Measurements from ENCODE around the gene LDAH. TPM values are rescaled to one million over a fixed set of nuclear protein-coding genes. Genes with fewer than 3 reads are reported as not detected.

The LDAH gene
- total RNA-seq, 2 experiments from 2014 or later: 26.6 to 28.8 TPM

- CTCF ChIA-PET: interaction anchor here (0.8 to 6.4 kb wide), 16 partner anchors 9 to 456 kb away, joined by 3 to 82 read pairs (median 3); partner anchors contain the start of gene HS1BP3
Measured at GRCh38 chr2:20661421-20662307, 161.2 kb downstream of the LDAH start.

DNA sequence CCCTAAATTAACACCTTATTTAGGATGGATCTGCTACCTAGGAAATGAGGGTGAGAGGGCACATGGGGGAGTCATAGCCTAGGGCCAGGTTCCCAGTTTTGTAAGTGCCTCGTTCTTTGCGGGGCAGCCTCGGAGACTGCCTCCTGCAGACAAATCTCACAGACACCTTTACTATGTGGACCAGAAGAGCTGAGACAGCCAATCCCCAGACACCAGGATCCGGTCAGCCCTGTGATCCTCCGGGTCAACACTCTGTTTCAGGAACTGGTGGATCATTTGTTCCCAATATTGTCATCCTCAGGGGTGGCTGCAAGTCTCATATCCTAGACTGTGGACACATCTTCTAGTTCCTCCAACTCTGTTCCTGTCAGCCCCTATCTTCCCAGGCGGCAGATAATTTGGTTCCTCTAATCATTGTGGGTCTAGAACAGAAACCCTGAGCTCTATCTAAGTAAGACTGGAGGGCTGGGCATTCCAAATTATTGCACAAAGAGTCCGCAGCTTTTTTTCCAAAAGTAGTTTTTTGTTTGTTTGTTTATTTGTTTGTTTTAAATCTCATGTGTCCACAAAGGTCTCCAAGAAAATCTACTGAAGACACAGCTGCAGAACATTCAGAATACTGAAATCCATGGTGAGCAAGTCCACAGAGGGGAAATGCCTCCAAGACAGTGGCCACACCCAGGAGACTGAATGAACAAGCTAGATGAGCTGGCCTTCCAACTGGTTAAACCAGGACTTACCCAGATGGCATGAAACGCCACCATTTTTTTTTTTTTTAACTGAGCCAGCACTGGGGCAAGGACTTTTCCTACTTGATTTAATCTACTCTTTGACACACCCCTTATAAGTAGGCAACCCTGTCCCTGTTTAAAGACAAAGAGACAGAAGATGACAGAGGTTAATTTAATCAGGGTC lies 162.1 kb downstream of the LDAH start:
- CTCF ChIA-PET: interaction anchor here (0.7 to 6.4 kb wide), 15 partner anchors 9 to 457 kb away, joined by 3 to 82 read pairs (median 3); partner anchors contain the start of gene HS1BP3
- POLR2A ChIA-PET: interaction anchor here (0.7 to 1.7 kb wide), 2 partner anchors 10 to 214 kb away, joined by 3 to 8 read pairs; partner anchors contain the start of genes HS1BP3 and RHOB

More at GRCh38 chr2:20661421-20662307, 161.2 kb downstream of the LDAH start:
- POLR2A ChIA-PET: interaction anchor here (0.7 to 1.7 kb wide), 2 partner anchors 10 to 215 kb away, joined by 3 to 8 read pairs; partner anchors contain the start of genes HS1BP3 and RHOB

GRCh38 chr2:20657522-20658235 lies 165.2 kb downstream of the LDAH start:
- CTCF ChIA-PET: interaction anchor here (0.7 kb wide), 1 partner anchor 410 kb away, joined by 3 read pairs; no protein-coding TSS in a partner anchor
- POLR2A ChIA-PET: no interaction called here

- POLR2A ChIA-PET: no interaction called here
- CTCF ChIA-PET: no interaction called here
Measured at GRCh38 chr2:20656561-20656960, 166.3 kb downstream of the LDAH start.

DNA sequence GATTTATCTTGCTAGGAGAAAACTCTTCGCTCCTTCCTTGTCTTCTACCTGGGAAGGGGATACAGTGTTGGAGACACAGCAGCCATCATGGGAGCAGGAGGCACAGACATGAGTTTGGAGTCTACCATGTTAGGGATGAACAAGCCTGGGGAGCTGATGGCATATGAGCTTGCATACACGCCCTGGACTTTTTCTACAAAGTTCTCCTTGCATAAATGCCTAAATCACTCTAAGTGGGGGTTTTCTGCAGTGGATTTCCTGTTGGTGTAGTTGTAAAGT lies 168.4 kb downstream of the LDAH start:
- POLR2A ChIA-PET: interaction anchor here (0.6 kb wide), 1 partner anchor 207 kb away, joined by 8 read pairs; no protein-coding TSS in a partner anchor
- CTCF ChIA-PET: no interaction called here

GRCh38 chr2:20653695-20654534 lies 169.0 kb downstream of the LDAH start:
- ChIA-PET POLR2A (interaction anchor here (0.6 kb wide), 1 partner anchor 207 kb away, joined by 8 read pairs; no protein-coding TSS in a partner anchor), CTCF (no interaction called here)

- ChIA-PET CTCF (interaction anchor here (0.9 kb wide), 1 partner anchor 231 kb away, joined by 4 read pairs; no protein-coding TSS in a partner anchor), POLR2A (no interaction called here)
Measured at GRCh38 chr2:20652673-20653575, 170.0 kb downstream of the LDAH start.

DNA sequence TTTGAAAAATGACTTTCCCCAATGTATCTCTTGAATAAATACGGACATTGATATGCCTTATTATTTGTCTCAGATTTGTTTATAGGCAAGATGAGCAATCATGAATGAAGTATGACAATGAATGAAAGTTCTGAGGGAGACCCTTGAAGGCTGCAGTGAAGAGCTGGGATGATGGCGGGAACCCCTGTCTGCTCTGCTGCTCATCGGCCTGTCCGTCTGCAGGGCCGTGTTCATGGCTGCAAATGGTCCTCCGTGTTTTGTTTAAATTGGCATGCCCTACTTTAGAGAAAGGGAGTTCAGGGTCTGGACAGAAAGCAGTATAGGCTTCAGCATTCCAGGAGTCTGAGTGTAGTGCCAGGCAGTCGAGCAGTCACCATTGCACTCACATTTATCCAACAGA lies 170.8 kb downstream of the LDAH start:
- POLR2A ChIA-PET: interaction anchor here (1.7 to 2.5 kb wide), 2 partner anchors 9 to 205 kb away, joined by 8 to 40 read pairs; partner anchors contain the start of gene RHOB

GRCh38 chr2:20651731-20652099 lies 171.2 kb downstream of the LDAH start:
- ChIA-PET POLR2A (interaction anchor here (1.7 to 2.5 kb wide), 2 partner anchors 9 to 205 kb away, joined by 8 to 40 read pairs; partner anchors contain the start of gene RHOB), CTCF (interaction anchor here (0.6 to 3.7 kb wide), 18 partner anchors 10 to 354 kb away, joined by 3 to 24 read pairs (median 6); partner anchors contain the start of gene RHOB)

More for the DNA sequence above, 170.8 kb downstream of the LDAH start:
- CTCF ChIA-PET: interaction anchor here (0.9 to 3.7 kb wide), 8 partner anchors 9 to 231 kb away, joined by 3 to 24 read pairs (median 14); partner anchors contain the start of gene RHOB

DNA sequence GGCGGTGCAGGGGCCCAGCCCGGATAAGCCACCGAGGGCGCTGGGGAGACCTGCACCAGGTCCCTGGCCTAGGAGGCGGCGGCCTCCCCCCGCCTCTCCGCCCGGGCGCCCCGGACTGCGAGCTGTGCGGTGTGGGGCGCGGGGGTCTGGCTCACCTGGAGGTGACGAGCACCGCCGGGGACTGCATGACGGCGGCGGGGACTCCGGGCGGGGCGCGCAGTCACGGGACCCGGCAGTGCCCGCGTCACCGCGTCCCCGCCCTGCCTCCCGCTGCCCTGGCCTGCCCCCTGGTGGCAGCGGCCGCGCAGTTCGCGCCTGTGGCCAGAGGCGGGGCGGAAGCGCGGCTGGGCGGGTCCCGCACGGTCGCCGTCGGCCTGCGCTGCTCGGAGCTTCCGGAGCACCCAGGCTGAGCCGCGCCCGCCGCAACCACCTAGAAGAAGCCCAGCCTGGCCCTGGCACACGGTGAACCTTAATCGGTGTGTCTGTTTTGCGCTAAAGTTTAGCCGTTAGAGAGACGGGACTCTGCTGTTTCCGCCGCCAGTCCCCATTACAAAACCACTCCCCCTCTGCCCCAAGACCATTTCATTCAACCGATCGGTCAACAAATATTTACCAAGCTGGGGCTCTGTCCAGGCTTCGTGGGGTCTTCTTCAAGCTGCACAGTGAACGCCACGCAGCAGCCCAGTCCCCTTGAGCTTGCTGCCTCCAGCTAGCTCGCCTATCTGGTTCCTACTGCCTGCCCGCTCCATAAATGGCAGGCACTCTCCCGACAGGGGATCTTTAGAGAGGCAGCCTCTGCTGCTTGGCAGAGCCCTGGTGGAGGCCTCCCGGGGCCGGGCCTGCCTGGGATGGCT lies 171.8 kb downstream of the LDAH start, which contains the start of gene HS1BP3:
TSS of gene HS1BP3 (minus strand) at position 222 of the 854 bp plus-strand sequence. CDS start at position 187, 35 bp downstream.
- CTCF ChIA-PET: interaction anchor here (0.6 to 3.7 kb wide), 18 partner anchors 9 to 353 kb away, joined by 3 to 24 read pairs (median 6); partner anchors contain the start of gene RHOB
- POLR2A ChIA-PET: interaction anchor here (1.7 to 2.5 kb wide), 2 partner anchors 10 to 204 kb away, joined by 8 to 40 read pairs; partner anchors contain the start of gene RHOB

GRCh38 chr2:20650393-20650876 lies 172.5 kb downstream of the LDAH start:
- CTCF ChIA-PET: interaction anchor here (0.5 to 3.7 kb wide), 13 partner anchors 8 to 243 kb away, joined by 3 to 24 read pairs (median 9); partner anchors contain the start of gene RHOB
- POLR2A ChIA-PET: interaction anchor here (1.7 to 2.5 kb wide), 2 partner anchors 11 to 203 kb away, joined by 8 to 40 read pairs; partner anchors contain the start of gene RHOB

DNA sequence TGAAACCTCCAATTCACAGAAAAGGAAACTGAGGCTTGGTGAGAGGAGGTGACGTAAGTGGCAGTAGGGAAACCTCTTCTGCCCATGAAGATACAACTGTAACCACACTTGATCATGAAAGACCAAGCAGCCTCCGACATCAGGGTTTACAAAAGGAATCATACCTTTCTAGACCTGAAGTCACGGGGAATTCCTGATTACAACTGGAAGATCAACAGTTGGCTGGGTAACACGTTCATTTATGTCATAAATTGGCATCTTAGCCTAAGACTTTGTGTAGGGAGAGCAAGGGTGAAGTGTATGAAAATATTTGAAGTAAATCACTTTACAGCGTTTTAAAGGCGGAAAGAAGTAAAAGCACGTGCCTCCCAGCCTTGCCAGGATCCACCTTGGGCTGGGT lies 172.9 kb downstream of the LDAH start:
- POLR2A ChIA-PET: interaction anchor here (2.5 kb wide), 1 partner anchor 203 kb away, joined by 40 read pairs; the partner anchor contains the start of gene RHOB
- CTCF ChIA-PET: interaction anchor here (0.5 to 3.7 kb wide), 9 partner anchors 8 to 239 kb away, joined by 3 to 24 read pairs (median 15); partner anchors contain the start of gene RHOB

DNA sequence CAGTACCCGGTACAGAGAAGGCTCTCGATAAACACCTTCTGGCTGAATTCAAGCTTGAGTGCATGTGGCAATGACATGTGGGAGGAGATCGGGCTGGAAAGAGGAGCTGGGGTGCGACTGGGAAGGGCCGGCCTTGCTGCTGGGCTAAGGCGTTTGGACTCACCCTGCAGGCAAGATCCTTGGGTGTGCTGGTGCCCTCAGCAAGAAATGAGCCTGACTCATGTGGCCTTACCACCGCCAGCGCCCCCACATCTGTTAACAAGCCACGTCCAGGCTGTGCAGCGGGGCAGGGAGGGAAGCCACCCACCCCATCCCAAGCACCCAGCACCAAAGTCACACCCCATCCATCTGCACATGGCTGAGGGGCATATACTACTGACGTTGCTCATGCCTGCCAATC lies 173.3 kb downstream of the LDAH start:
- ChIA-PET POLR2A (interaction anchor here (2.5 kb wide), 1 partner anchor 203 kb away, joined by 40 read pairs; the partner anchor contains the start of gene RHOB), CTCF (interaction anchor here (1.3 to 3.7 kb wide), 4 partner anchors 12 to 239 kb away, joined by 4 to 24 read pairs (median 15); no protein-coding TSS in a partner anchor)

- POLR2A ChIA-PET: no interaction called here
- CTCF ChIA-PET: interaction anchor here (0.8 to 3.7 kb wide), 6 partner anchors 12 to 238 kb away, joined by 3 to 24 read pairs (median 8); partner anchors contain the start of gene RHOB
Measured at GRCh38 chr2:20648831-20649230, 174.1 kb downstream of the LDAH start.

DNA sequence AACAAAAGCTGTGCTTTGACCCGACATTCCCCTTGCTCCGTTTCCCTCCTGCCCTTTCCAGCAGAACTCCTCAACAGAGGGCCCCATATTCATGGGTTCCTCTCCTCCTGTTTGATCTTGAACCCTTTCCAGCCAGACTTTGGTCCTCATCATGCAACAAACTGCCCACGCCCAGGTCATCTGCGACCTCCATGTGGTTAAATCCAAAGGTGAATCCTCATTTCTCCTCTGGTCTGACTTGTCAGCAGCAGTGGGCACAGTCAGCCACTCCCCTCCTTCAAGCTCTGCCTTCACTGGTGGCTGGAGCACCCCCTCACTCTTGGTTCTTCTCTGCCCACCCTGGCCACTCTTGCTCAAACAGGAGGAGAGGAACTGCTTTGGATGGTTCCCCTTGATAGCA lies 174.7 kb downstream of the LDAH start:
- CTCF ChIA-PET: interaction anchor here (0.5 to 3.7 kb wide), 4 partner anchors 12 to 207 kb away, joined by 3 to 13 read pairs (median 3); partner anchors contain the start of gene RHOB
- POLR2A ChIA-PET: no interaction called here
